PFSK-1 (cell line): ENCODE measurements around the gene MKLN1.

Experiments used
- POLR2AphosphoS5 ChIP-seq: IDR thresholded peaks from 2 replicates; pipeline ENCODE4 v1.6.1; 2012; ENCODE audit warnings: low read depth, mild to moderate bottlenecking, control low read depth, low read length, moderate library complexity
- REST ChIP-seq, 2 experiments: IDR thresholded peaks; 2 replicates each; pipeline versions ENCODE4 v1.6.1 to v1.8.0; 2011 to 2012; ENCODE audit warnings: low read depth in 2 of 2, low read length in 2 of 2, control low read depth in 1 of 2, inconsistent platforms in 1 of 2, mild to moderate bottlenecking in 1 of 2, moderate library complexity in 1 of 2; ENCODE audit not compliant: insufficient read depth in 1 of 2
- SIN3A ChIP-seq: IDR thresholded peaks from 2 replicates; pipeline ENCODE4 v1.6.1; 2012; ENCODE audit warnings: mild to moderate bottlenecking, low read length, moderate library complexity, borderline replicate concordance; ENCODE audit not compliant: insufficient read depth

GRCh38 chr7:131292141-131292905 is 35.4 kb upstream of the MKLN1 start:
- TF ChIP-seq POLR2AphosphoS5 = no peak
- TF ChIP-seq REST (IDR thresholded peaks at IDR 0.05; ENCODE audit: insufficient read depth in 1 of 2, low read depth in 2 of 2, low read length in 2 of 2) = no peak
- no peak for TF ChIP-seq SIN3A
